ENCODE data around the gene SLC25A19. TPM values are rescaled to one million over a fixed set of nuclear protein-coding genes. Genes with fewer than 3 reads are reported as not detected.

SLC25A19 gene
- total RNA-seq, 6 experiments from 2014 or later: 3.8 to 13.4 (median 7.3) TPM

DNA sequence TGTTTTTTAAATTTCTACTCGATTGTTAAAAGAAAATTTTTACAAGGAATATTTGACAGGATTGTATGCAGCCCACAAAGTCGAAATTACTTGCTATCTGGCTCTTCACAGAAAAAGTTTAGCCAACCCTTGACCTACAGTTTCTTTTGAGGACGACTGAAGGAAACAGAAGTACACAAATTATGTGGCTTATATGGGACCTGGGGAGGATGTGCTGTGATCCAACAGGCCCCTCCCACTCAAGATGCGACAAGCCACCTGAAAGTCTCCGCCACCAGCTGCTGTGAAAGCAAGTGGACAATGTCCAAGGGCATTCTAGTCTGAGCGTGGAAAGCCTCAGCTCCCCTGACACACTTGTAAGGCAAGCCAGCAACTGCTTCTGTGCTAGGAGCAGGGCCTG is 42.4 kb upstream of the SLC25A19 start:
- intact Hi-C loops (cut with DNase I): no loop called here
- H3K27me3 ChIP-seq: no peaks in the 10 kb centered on the region
- no peak for TF ChIP-seq POLR2A (IDR thresholded peaks at IDR 0.05)
- TF ChIP-seq, protein P1, sequence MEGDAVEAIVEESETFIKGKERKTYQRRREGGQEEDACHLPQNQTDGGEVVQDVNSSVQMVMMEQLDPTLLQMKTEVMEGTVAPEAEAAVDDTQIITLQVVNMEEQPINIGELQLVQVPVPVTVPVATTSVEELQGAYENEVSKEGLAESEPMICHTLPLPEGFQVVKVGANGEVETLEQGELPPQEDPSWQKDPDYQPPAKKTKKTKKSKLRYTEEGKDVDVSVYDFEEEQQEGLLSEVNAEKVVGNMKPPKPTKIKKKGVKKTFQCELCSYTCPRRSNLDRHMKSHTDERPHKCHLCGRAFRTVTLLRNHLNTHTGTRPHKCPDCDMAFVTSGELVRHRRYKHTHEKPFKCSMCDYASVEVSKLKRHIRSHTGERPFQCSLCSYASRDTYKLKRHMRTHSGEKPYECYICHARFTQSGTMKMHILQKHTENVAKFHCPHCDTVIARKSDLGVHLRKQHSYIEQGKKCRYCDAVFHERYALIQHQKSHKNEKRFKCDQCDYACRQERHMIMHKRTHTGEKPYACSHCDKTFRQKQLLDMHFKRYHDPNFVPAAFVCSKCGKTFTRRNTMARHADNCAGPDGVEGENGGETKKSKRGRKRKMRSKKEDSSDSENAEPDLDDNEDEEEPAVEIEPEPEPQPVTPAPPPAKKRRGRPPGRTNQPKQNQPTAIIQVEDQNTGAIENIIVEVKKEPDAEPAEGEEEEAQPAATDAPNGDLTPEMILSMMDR (IDR thresholded peaks at IDR 0.05): no peak
- WGBS (ENCODE audit: insufficient coverage, low coverage, low lambda C conversion rate, missing lambda C conversion rate): 63% methylated on average over 6 of the region's 6 CpGs
- H3K4me1 ChIP-seq: no peaks in the 10 kb centered on the region
- no peaks in the 10 kb centered on the region for H3K9me3 ChIP-seq
- ATAC-seq (no peak), DNase-seq (no peak)
- no peak overlapping the region for H3K27ac ChIP-seq
- H3K4me3 ChIP-seq: no peak overlapping the region
- peaks cover 0 to 3% (median 0%) of the 10 kb centered on the region in 4 donors for H3K36me3 ChIP-seq

DNA sequence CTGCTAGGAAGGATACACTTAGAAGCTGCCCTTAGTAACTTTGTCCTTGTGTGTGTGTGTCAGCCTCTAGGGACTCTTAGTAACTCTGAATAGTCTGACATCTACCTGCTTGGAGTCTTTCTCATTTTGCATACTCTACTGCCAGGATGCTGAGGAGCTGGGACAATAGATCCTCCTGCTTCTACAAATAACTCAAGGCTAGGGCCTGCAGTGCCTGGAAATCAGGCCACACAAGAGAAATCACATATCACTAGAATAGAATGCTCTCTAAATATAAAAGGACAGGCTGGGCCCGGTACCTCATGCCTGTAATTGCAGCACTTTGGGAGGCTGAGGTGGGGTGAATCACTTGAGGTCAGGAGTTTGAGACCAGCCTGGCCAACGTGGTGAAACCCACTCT is 38.5 kb upstream of the SLC25A19 start:
- no peak for TF ChIP-seq POLR2A (IDR thresholded peaks at IDR 0.05)
- TF ChIP-seq, protein P1 (IDR thresholded peaks at IDR 0.05): no peak
- Histone ChIP-seq H3K36me3 (peaks cover 0 to 6% (median 2%) of the 10 kb centered on the region in 4 donors), H3K4me1 (peaks cover 0 to 2% (median 0%) of the 10 kb centered on the region in 4 donors), H3K4me3 (no peak overlapping the region), H3K9me3 (no peaks in the 10 kb centered on the region), H3K27me3 (no peaks in the 10 kb centered on the region), H3K27ac (no peak overlapping the region)
- WGBS (ENCODE audit: insufficient coverage, low coverage, low lambda C conversion rate, missing lambda C conversion rate): 80% methylated on average over 1 of the region's 2 CpGs
- intact Hi-C loops (cut with DNase I): loop anchor here in 1 of 2 donors (10.0 kb wide), 1 partner anchor 87 kb away; no protein-coding TSS in a partner anchor
- ATAC-seq (no peak), DNase-seq (no peak)

DNA sequence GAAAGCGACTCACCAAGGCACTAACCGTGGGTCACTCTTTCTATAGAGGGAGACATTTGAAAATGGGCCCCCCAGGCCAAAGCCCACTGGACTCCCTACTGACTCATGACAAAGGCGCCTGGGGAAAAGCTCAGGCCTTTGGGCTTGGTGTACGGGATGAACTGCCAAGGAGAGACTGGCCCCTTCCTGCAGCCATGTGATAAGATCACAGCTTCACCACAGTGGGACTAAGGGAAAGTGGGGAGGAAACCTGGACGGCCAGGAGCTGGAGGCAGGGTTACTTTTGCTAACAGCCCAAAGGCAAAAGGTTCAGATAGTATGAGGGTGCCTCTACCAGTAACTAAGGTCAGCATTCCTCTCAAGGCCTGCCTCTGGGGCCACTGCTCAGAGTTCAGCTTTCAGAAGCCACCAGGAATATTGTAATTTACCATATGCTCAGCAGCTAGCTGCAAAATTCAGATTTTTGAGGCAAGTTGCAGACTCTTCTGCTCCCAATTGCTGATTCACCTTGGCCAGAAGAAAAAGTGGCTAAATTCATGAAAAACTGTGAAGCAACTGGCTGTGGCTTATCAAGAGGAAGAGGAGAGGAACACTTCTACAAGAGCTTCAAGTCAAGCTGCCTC is 37.1 kb upstream of the SLC25A19 start:
- no peaks in the 10 kb centered on the region for H3K9me3 ChIP-seq

DNA sequence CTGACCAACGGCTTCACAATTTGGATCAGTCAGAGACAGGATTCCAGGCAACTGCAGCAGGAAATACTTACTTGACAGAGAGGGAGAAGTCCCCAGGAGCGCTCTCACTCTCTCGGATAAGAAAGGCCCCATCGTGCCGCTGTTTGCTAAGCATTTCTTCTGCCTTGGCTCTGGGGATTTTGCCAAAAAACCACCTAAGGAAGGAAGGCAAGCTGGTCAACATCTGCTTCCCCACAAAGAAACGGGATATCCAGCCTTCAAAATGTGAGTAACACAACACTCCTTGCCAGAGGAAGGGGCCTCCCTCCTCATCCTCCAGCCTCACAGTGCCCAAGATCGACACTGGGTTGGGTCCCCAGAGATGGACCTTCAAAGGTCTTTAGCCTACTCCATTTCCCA is 36.6 kb upstream of the SLC25A19 start:
- 45% methylated on average over 6 of the region's 7 CpGs for WGBS (ENCODE audit: insufficient coverage, low coverage, low lambda C conversion rate, missing lambda C conversion rate)
- H3K9me3 ChIP-seq: no peaks in the 10 kb centered on the region
- ATAC-seq: peak; percentile 10 to 51 (median 38)
- TF ChIP-seq, protein P1 (IDR thresholded peaks at IDR 0.05): no peak
- TF ChIP-seq POLR2A (IDR thresholded peaks at IDR 0.05): no peak
- peaks cover 0 to 16% (median 3%) of the 10 kb centered on the region in 4 donors for H3K36me3 ChIP-seq
- no peak for DNase-seq
- intact Hi-C loops (cut with DNase I): loop anchor here in 1 of 2 donors (10.0 kb wide), 1 partner anchor 89 kb away; no protein-coding TSS in a partner anchor
- H3K4me1 ChIP-seq: peaks cover 0 to 2% (median 0%) of the 10 kb centered on the region in 4 donors
- H3K27me3 ChIP-seq: no peaks in the 10 kb centered on the region
- no peak overlapping the region for H3K4me3 ChIP-seq
- H3K27ac ChIP-seq: no peak overlapping the region

More for the DNA sequence above, 37.1 kb upstream of the SLC25A19 start:
- H3K4me3 ChIP-seq: no peak overlapping the region
- intact Hi-C loops (cut with DNase I): loop anchor here in 1 of 2 donors (10.0 kb wide), 1 partner anchor 88 kb away; no protein-coding TSS in a partner anchor
- H3K4me1 ChIP-seq: peaks cover 0 to 2% (median 0%) of the 10 kb centered on the region in 4 donors
- peak in 3 of 4 donors; percentile 8 to 24 (median 12) for ATAC-seq
- no peak overlapping the region for H3K27ac ChIP-seq
- no peak for DNase-seq
- peaks cover 0 to 11% (median 3%) of the 10 kb centered on the region in 4 donors for H3K36me3 ChIP-seq
- WGBS (ENCODE audit: insufficient coverage, low coverage, low lambda C conversion rate, missing lambda C conversion rate): 65% methylated on average over 4 of the region's 5 CpGs
- no peaks in the 10 kb centered on the region for H3K27me3 ChIP-seq
- no peak for TF ChIP-seq POLR2A (IDR thresholded peaks at IDR 0.05)
- TF ChIP-seq, protein P1 (IDR thresholded peaks at IDR 0.05): no peak

Measured in right lobe of liver (tissue), 6 donors.